Neural progenitor cell (in vitro differentiated cells): Measurements from ENCODE around the gene NEK6. TPM values are rescaled to one million over a fixed set of nuclear protein-coding genes. Genes with fewer than 3 reads are reported as not detected.

Experiments
- DNase-seq: peaks from one replicate; pipeline ENCODE4 v3.0.0-alpha.2; 2016; ENCODE audit warnings: low spot score
- H2AFZ ChIP-seq: fragments of 200-600 bp; sonication (generic); replicated peaks from 2 replicates; pipeline ENCODE4 v1.6.1; 2016; ENCODE audit warnings: antibody characterized with exemption
- H3F3A ChIP-seq: fragments of 200-600 bp; sonication (generic); 2 replicates; pipeline ENCODE4 v1.6.1; 2016; ENCODE audit warnings: antibody characterized with exemption, low read depth
- H3K27ac ChIP-seq: fragments of 200-600 bp; sonication (generic); 2 replicates; pipeline ENCODE4 v1.5.1; 2016; ENCODE audit warnings: mild to moderate bottlenecking
- H3K27me3 ChIP-seq: fragments of 200-600 bp; sonication (generic); 2 replicates; pipeline ENCODE4 v1.6.1; 2016; ENCODE audit warnings: mild to moderate bottlenecking, moderate library complexity
- H3K36me3 ChIP-seq: fragments of 200-600 bp; sonication (generic); 2 replicates; pipeline ENCODE4 v1.5.1; 2016
- H3K4me1 ChIP-seq: fragments of 200-600 bp; sonication (generic); 2 replicates; pipeline ENCODE4 v1.6.1; 2016; ENCODE audit warnings: mixed run types
- H3K4me2 ChIP-seq: fragments of 200-600 bp; sonication (generic); 2 replicates; pipeline ENCODE4 v1.6.1; 2016
- H3K4me3 ChIP-seq: fragments of 200-600 bp; sonication (generic); 2 replicates; pipeline ENCODE4 v1.5.1; 2016
- H3K79me2 ChIP-seq: fragments of 200-600 bp; sonication (generic); 2 replicates; pipeline ENCODE4 v1.6.1; 2016; ENCODE audit warnings: low read depth
- H3K9ac ChIP-seq: fragments of 200-600 bp; sonication (generic); 2 replicates; pipeline ENCODE4 v1.6.1; 2016
- H3K9me3 ChIP-seq: fragments of 200-600 bp; sonication (generic); 2 replicates; pipeline ENCODE4 v1.5.1; 2016; ENCODE audit warnings: low read depth
- H4K20me1 ChIP-seq: fragments of 200-600 bp; sonication (generic); 2 replicates; pipeline ENCODE4 v1.6.1; 2016; ENCODE audit warnings: low read depth
- H3K27ac Mint-ChIP-seq: 3 replicates; pipeline ENCODE4 v1.8.0; 2021; ENCODE audit warnings: mixed read lengths
- H3K27me3 Mint-ChIP-seq: 2 replicates; pipeline ENCODE4 v1.8.0; 2022; ENCODE audit warnings: low read depth, mild to moderate bottlenecking, inconsistent platforms, moderate library complexity, mixed read lengths; ENCODE audit not compliant: insufficient read depth
- H3K36me3 Mint-ChIP-seq: 3 replicates; pipeline ENCODE4 v1.8.0; 2021; ENCODE audit warnings: mixed read lengths
- H3K4me1 Mint-ChIP-seq: 3 replicates; pipeline ENCODE4 v1.8.0; 2021; ENCODE audit warnings: mixed read lengths
- H3K4me3 Mint-ChIP-seq: 3 replicates; pipeline ENCODE4 v1.8.0; 2021; ENCODE audit warnings: mild to moderate bottlenecking, moderate library complexity, mixed read lengths
- H3K9me3 Mint-ChIP-seq: 3 replicates; pipeline ENCODE4 v1.8.0; 2020; ENCODE audit warnings: mixed read lengths
- CTCF ChIP-seq: fragments of 200-600 bp; sonication (generic); IDR thresholded peaks from 2 replicates; pipeline ENCODE4 v1.5.1; 2017; ENCODE audit warnings: antibody characterized with exemption, mild to moderate bottlenecking
- EZH2 ChIP-seq: fragments of 200-600 bp; sonication (generic); IDR thresholded peaks from 2 replicates; pipeline ENCODE4 v1.6.1; 2017; ENCODE audit warnings: antibody characterized with exemption, mild to moderate bottlenecking, moderate library complexity
- EZH2phosphoT487 ChIP-seq: fragments of 200-600 bp; sonication (generic); IDR thresholded peaks from 2 replicates; pipeline ENCODE4 v1.6.1; 2017; ENCODE audit warnings: antibody characterized with exemption
- total RNA-seq: library from RNA; depleted of rRNA; stranded (reverse); fragments of >200 nt; gene quantifications from 2 replicates; pipeline ENCODE4 v1.2.3, GENCODE V29; 2015; ENCODE audit warnings: low replicate concordance

Gene NEK6
- total RNA-seq, 1 donor from 2014 or later, result 18.5 TPM

- Histone ChIP-seq H4K20me1 (peaks cover 41% of the 10 kb centered on the region), H3K4me2 (no peak overlapping the region), H3K9ac (no peak overlapping the region), H3K36me3 (no peaks in the 10 kb centered on the region), H3K4me3 (no peak overlapping the region), H2AFZ (no peak overlapping the region), H3K9me3 (no peaks in the 10 kb centered on the region), H3F3A (peaks cover 3% of the 10 kb centered on the region), H3K27me3 (no peaks in the 10 kb centered on the region), H3K27ac (no peak overlapping the region), H3K79me2 (peaks cover 6% of the 10 kb centered on the region), H3K4me1 (peaks cover 25% of the 10 kb centered on the region)
- Mint-ChIP-seq H3K36me3 (no peaks in the 10 kb centered on the region), H3K27me3 (peaks cover 7% of the 10 kb centered on the region), H3K9me3 (no peaks in the 10 kb centered on the region), H3K4me1 (peaks cover 62% of the 10 kb centered on the region), H3K4me3 (no peak overlapping the region), H3K27ac (no peak overlapping the region)
- DNase-seq, result no peak
- no peak for TF ChIP-seq EZH2phosphoT487
- no peak for TF ChIP-seq CTCF
- TF ChIP-seq EZH2, result no peak
These were observed 25.6 kb downstream of the NEK6 start for GRCh38 chr9:124283228-124283814.

- Histone ChIP-seq H3K4me1 (peaks cover 25% of the 10 kb centered on the region), H3K27me3 (no peaks in the 10 kb centered on the region), H3K9me3 (no peaks in the 10 kb centered on the region), H2AFZ (no peak overlapping the region), H3K27ac (no peak overlapping the region), H3K4me2 (no peak overlapping the region), H3K4me3 (no peak overlapping the region), H3K36me3 (no peaks in the 10 kb centered on the region), H3K9ac (no peak overlapping the region), H3F3A (peaks cover 3% of the 10 kb centered on the region), H4K20me1 (peaks cover 48% of the 10 kb centered on the region), H3K79me2 (peaks cover 6% of the 10 kb centered on the region)
- TF ChIP-seq CTCF, result no peak
- TF ChIP-seq EZH2, result no peak
- TF ChIP-seq EZH2phosphoT487, result no peak
- H3K36me3 Mint-ChIP-seq, result no peaks in the 10 kb centered on the region
- no peaks in the 10 kb centered on the region for H3K9me3 Mint-ChIP-seq
- peaks cover 62% of the 10 kb centered on the region for H3K4me1 Mint-ChIP-seq
- H3K27me3 Mint-ChIP-seq, result peaks cover 7% of the 10 kb centered on the region
- DNase-seq, result no peak
- no peak overlapping the region for H3K4me3 Mint-ChIP-seq
- no peak overlapping the region for H3K27ac Mint-ChIP-seq
These were observed 26.6 kb downstream of the NEK6 start for GRCh38 chr9:124284237-124284831.

GRCh38 chr9:124284940-124285441 is 27.2 kb downstream of the NEK6 start:
- Mint-ChIP-seq H3K27ac (peak overlapping the region; percentile 92), H3K4me1 (peaks cover 58% of the 10 kb centered on the region), H3K9me3 (no peaks in the 10 kb centered on the region), H3K4me3 (peak overlapping the region; percentile 60), H3K36me3 (no peaks in the 10 kb centered on the region), H3K27me3 (peaks cover 7% of the 10 kb centered on the region)
- peaks cover 6% of the 10 kb centered on the region for H3K79me2 ChIP-seq
- DNase-seq, result no peak
- H3K4me1 ChIP-seq, result peaks cover 25% of the 10 kb centered on the region
- peaks cover 3% of the 10 kb centered on the region for H3F3A ChIP-seq
- no peak overlapping the region for H3K4me3 ChIP-seq
- peak overlapping the region; percentile 36 for H3K4me2 ChIP-seq
- TF ChIP-seq EZH2phosphoT487 (no peak), EZH2 (no peak), CTCF (no peak)
- no peak overlapping the region for H3K27ac ChIP-seq
- H3K9me3 ChIP-seq, result no peaks in the 10 kb centered on the region
- H3K36me3 ChIP-seq, result no peaks in the 10 kb centered on the region
- no peak overlapping the region for H2AFZ ChIP-seq
- peaks cover 54% of the 10 kb centered on the region for H4K20me1 ChIP-seq
- H3K27me3 ChIP-seq, result no peaks in the 10 kb centered on the region
- H3K9ac ChIP-seq, result no peak overlapping the region
